ENCODE results near the gene KRT222.

KRT222 gene

DNA sequence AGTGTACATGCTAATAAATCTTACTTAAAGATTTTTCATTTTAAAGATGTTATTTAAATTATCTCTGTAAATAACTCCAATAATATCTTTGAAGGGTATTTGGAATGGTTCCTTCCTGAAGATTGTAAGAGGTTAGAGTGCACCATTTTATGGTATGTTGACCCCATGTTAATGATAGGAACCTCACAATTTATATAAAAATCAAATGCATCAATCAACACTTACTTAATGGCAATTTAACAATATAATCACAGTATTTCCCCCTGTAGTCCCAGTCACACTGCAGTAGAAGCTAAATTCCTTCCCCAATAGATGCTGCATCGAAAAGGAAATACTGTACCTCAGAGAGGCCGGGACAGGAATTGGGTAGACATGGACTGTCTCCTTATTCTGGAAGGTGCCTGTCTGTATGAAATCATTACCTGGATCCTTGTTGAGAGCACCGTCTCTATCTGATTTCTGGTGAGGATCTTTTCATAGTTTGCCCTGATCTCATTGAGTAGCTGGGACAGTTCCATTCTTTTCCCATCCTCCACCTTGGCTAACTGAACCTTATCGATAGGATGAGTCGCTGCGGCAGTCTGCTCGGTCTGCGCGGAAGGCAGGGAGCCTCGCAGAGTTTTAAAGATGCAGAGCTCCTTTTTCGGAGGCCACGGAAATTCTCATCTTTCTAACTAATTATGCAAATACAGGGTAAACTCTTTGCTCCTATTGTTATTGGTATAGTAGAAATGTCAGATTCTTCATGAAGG lies at the start of gene KRT222:
TSS of gene KRT222 (minus strand) at position 596 of the 752 bp plus-strand sequence. CDS start at position 518, 78 bp downstream.
- peak; percentile 82 for FAIRE-seq

GRCh38 chr17:40714473-40714872 lies 49.5 kb upstream of the KRT222 start:
- no peak for FAIRE-seq

GRCh38 chr17:40707745-40708144 lies 42.8 kb upstream of the KRT222 start:
- no peak for FAIRE-seq

DNA sequence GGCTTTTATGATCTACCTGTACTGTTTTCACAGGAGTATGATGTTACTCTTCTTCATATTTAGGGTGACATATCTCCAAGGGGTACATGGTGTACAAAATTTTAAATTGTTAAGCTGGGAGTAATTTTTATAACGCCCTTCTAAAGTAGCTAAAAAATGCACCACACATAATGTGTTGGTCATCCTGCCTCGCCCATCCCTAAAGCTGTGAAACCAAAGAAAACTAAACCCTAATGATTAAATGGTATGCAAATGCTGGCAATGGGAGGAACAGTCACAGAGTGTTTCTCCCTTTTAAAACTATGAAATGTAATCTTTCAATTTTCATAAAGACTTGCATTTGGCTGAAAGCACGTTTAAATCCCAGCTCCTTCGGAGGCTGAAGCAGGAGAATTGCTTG lies 40.6 kb upstream of the KRT222 start:
- FAIRE-seq: no peak

- no peak for FAIRE-seq
Observed at GRCh38 chr17:40703652-40704051, 38.7 kb upstream of the KRT222 start, which contains the start of gene KRT24. TSS of gene KRT24 (minus strand) at chr17:40703752. CDS start at chr17:40703693, 59 bp downstream.

- no peak for FAIRE-seq
Observed at GRCh38 chr17:40702271-40702670, 37.3 kb upstream of the KRT222 start.

DNA sequence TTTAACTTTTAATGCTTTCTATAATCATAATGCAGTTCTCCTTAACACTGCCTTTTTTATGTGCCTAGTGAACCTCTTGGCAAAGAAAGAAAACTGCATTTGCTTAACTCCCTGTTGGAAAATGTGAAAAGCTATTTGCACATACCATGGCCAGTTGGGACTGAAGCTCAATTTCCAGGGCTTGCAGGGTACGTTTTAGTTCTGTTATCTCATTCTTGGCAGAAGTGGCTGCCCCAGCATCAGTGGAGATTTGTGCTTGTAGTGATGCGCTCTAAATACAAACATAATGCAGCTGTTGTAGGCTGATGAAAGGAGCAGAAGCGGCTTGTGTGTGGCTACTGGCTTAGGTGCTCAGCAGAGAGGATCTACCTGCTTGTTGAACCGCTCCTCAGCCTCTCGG lies 34.9 kb upstream of the KRT222 start:
- FAIRE-seq: no peak

GRCh38 chr17:40699371-40699770 lies 34.4 kb upstream of the KRT222 start:
- FAIRE-seq: no peak

DNA sequence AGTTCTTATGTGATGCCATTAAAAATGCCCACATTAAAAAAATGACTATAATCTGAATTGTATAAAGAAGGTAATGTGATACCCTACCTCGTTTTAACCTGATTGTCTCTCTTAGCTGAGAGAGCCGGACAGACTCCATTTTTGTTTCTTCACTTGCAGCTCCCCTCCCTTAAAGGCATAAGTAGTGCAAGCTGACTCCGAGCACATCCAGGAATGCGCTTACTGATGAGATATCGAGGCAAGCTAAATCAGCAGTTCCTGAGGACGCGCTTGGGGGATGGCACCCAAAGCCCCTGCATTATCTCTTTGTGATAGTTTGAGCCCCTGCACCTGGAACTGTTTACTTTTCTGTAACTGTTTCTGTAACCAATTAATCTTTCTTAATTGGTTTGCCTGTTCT lies 32.3 kb upstream of the KRT222 start:
- FAIRE-seq: no peak

GRCh38 chr17:40696651-40697072 lies 31.7 kb upstream of the KRT222 start:
- no peak for FAIRE-seq

DNA sequence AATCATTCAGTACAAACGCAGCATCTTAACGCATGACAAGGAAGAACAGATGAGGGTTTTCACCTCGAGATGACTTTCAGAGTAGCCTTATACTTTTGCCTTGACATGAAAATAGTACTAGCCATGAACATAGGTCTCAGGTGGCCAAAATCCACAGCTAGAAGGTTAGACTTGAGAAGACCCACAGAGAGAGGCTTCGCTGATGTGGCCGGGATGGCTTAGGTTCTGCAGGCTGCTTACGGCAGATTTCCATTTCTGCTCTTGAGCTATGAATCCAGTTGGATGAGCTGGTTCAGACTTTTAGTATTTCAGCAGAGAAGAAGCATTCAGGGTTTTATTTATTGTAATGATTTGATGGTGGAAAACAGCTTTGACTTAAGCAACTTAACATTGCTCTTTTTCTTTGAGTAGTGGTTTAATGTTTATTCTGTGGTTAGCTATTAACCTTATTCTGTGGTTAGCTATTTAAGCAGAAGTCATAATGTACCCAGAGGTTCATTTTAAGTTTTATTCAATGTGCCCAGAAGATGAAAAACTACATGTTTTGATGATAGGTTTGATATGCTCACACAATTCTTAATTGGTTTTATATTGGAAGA lies 31.0 kb upstream of the KRT222 start:
- no peak for FAIRE-seq

- no peak for FAIRE-seq
Observed at GRCh38 chr17:40694584-40694983, 29.6 kb upstream of the KRT222 start.

GRCh38 chr17:40687106-40687505 lies 22.1 kb upstream of the KRT222 start:
- FAIRE-seq: no peak

DNA sequence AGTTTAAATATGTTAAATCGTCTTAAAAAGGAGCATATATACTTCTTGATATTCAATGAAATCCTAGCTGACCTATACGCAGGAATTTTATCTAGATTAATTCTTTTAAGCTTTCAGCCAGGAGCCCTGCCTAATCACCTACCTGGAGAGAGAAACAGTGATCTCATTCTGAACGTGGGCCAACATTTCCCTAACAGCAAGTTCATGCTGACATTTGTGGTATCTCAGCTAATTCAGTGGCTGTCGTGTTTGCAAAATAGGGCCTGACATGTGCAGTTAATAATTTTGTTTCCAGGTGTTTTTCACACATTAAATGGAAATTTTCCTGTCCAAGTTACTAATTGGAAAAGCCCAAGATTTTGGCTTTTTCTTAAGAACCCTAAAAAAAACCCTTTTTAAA lies 21.2 kb upstream of the KRT222 start:
- FAIRE-seq: peak; percentile 94

- FAIRE-seq: no peak
Observed at GRCh38 chr17:40680998-40681397, 16.0 kb upstream of the KRT222 start.

DNA sequence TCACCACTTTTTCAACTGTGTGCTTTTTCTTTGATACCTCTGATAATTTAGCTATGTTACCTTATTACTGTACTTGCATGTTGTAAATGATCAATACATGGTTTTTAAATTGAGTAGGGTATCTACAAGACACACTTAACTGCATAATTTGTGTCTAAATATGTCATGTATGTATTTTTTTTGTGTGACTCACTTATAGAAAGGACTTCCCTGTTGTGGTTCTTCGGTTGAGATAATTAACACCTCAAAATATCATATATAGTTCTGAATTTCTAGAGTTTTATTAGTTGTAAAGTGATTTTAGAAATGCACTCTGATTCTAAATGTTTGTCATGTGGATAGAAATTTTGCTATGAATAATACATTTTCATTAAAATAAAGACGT lies 14.5 kb upstream of the KRT222 start:
- FAIRE-seq: no peak

- no peak for FAIRE-seq
Observed at GRCh38 chr17:40678902-40679522, 14.0 kb upstream of the KRT222 start.

DNA sequence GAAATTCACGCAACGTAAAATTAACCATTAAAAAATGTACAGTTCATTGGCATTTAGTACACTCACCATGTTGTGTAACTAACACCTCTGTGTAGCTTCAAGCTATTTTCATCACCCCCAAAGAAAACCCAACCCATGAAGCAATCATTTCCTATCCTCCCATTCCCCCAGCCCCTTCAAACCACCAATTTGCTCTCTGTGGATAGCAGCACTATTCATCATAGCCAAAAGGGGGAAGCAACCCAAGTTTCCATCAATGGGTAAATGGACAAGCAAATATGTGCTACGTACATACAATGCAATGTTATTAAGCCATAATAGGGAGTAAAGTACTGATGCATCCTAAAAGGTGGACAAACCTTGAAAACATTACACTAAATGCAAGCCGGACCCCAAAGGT lies 10.9 kb upstream of the KRT222 start:
- FAIRE-seq: no peak

- no peak for FAIRE-seq
Observed at GRCh38 chr17:40672654-40673053, 7.7 kb upstream of the KRT222 start.

GRCh38 chr17:40671282-40671681 lies 6.3 kb upstream of the KRT222 start:
- FAIRE-seq: no peak

DNA sequence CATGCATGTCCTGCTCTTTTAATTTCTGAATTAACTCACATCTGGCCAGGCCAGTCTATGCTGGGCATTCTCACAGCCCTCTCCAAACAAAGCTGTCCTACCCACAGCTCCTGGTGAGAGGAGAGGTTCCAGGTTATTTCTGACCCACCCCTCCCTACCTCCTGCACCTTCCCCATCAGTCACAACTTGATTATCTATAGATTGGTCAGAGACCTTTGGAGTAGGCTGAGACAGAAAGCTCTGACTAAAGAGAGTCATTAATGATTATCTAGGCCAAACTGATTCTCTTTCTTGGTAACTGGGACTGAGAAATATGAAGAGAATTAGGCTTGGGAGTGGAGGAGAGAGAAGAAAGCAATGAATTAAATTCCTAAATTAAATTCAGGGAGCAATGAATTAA lies 1.4 kb upstream of the KRT222 start:
- FAIRE-seq: no peak

DNA sequence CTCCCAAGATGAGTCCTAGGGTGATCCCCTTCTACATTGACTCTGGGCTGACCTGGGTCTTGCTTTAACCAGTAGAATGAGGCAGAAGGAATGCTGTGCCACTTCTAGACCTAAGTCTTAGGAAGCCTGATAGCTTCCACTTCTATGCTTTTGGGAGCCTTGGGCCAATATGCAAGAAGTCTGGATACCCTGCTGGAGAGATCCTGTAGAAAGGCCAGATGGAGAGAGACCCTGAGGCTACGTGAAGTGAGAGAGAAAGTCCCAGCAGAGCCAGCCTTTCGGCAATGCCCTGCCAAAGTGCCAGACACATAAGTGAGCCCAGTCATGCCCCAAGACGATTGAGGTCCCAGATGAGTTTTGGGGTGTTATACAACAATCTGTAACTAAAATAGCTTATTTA lies 1.7 kb downstream of the KRT222 start:
- FAIRE-seq: no peak

DNA sequence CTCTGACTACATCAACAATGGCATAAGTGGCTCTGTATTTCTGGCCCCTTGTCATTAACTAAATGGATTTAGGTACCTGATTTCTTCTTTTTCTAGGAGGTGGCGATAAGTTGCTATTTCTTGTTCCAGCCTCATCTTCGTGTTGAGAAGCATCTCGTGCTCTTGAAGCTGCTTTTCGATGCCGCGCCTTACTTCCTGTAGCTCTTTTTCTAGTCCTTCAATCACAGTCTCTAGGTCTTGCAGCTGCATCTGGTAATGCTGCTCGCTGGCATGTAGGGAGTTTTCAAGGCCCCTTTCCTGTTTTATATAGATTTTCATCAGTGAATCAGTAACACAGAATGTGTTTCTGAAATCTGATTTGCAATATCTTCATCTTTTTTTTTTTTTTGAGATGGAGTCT lies 5.1 kb downstream of the KRT222 start:
- FAIRE-seq: no peak

DNA sequence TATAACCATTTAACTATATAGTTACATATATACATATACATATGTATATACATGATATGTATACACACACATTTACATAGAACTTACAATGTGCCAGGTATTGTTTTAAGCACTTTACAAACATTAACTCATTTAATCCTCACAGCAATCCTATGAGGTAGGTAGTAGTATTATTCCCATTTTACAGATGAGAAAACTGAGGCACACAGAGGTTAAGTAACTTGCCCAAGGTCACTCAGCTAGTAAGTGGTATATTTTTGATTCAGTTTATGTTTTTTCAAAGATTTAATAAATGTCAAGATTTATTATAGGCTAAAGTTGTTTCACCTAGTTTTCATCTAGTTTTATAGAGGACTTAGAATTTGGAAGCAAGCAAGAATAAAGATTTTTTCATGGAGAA lies 6.6 kb downstream of the KRT222 start:
- FAIRE-seq: no peak
